ENCODE data around the gene HERC2. TPM values are rescaled to one million over a fixed set of nuclear protein-coding genes. Genes with fewer than 3 reads are reported as not detected.
A peak's percentile ranks its signal among the peaks of the same experiment; 100 is the strongest.

HERC2 gene
- total and polyA plus RNA-seq, 2 of the 4 experiments (the other 2 are of a cell fraction): 20.8 to 28.9 TPM

- H2AFZ ChIP-seq (replicated peaks; ENCODE audit: low read length, poor library complexity): peak overlapping the region; percentile 39
- ChIA-PET POLR2A (ENCODE audit: unreplicated experiment) (no interaction called here), CTCF (interaction anchor here (0.6 to 1.9 kb wide), 2 partner anchors 12 to 23 kb away, joined by 3 to 5 read pairs; no protein-coding TSS in a partner anchor)
- H3K9me3 ChIP-seq (ENCODE audit: control insufficient read depth, insufficient read depth, low read length): no peaks in the 10 kb centered on the region
- ATAC-seq (ENCODE audit: low read depth): peak; percentile 90
- H2BK15ac ChIP-seq (ENCODE audit: low read depth, low read length): no peak overlapping the region
- H3K4me3 ChIP-seq (ENCODE audit: insufficient read depth, low read depth, low read length): no peak overlapping the region
- dilution Hi-C loops (cut with HindIII; ENCODE audit: low sequenced_read_pairs, unreplicated experiment) (no loop called here), in situ Hi-C loops (cut with MboI; ENCODE audit: low sequenced_read_pairs) (no loop called here), intact Hi-C loops (cut with micrococcal nuclease) (no loop called here)
- 51% methylated on average over 10 of the region's 15 CpGs; no CpG with 5 or more reads in 1 of the 2 experiments for WGBS, 2 experiments (ENCODE audit: extremely low coverage in 2 of 2, insufficient read length in 1 of 2)
- H4K5ac ChIP-seq (ENCODE audit: low read depth, low read length): no peak overlapping the region
- H2AK5ac ChIP-seq (ENCODE audit: low read depth, low read length): no peak overlapping the region
- no TSS peak for BruUV-seq (replicated peaks)
- no peak overlapping the region for H3K23ac ChIP-seq (ENCODE audit: low read depth, low read length)
- no peak overlapping the region for H2AK9ac ChIP-seq (replicated peaks; ENCODE audit: low read depth, low read length, poor library complexity)
- H4K8ac ChIP-seq (ENCODE audit: low read depth in 2 of 2, low read length in 2 of 2): no peak overlapping the region
- no peak overlapping the region for H3K4ac ChIP-seq (ENCODE audit: low read depth, low read length)
- no peak overlapping the region for H3K56ac ChIP-seq (ENCODE audit: extremely low read depth, insufficient read depth, low read length)
- H3K9ac ChIP-seq (ENCODE audit: low read depth, low read length): no peak overlapping the region
- no peak overlapping the region for H3K18ac ChIP-seq (ENCODE audit: low read depth, low read length)
- H3K79me1 ChIP-seq (ENCODE audit: low read depth in 1 of 2, low read length in 2 of 2): no peaks in the 10 kb centered on the region
- no peak overlapping the region for H2BK20ac ChIP-seq (ENCODE audit: low read depth, low read length)
- peaks cover 19% of the 10 kb centered on the region for H3K36me3 ChIP-seq (ENCODE audit: control insufficient read depth, insufficient read depth, low read length)
- H3K4me2 ChIP-seq (ENCODE audit: low read depth, low read length): no peak overlapping the region; the same call in 1 of the 2 replicates
- no peak overlapping the region for H3K14ac ChIP-seq (replicated peaks; ENCODE audit: low read depth, low read length)
- no peak overlapping the region for H4K91ac ChIP-seq (ENCODE audit: insufficient read depth, low read depth, low read length)
- peak; percentile 77 for DNase-seq
- H3K27ac ChIP-seq (ENCODE audit: insufficient read depth, low read length): no peak overlapping the region
- no peak overlapping the region for H2BK120ac ChIP-seq (ENCODE audit: low read depth, low read length)
- H3K9me1 ChIP-seq (ENCODE audit: insufficient read depth, low read length): no peaks in the 10 kb centered on the region
- TF ChIP-seq MXI1 (IDR thresholded peaks at IDR 0.05; ENCODE audit: borderline replicate concordance, low read depth, low read length) (peak; percentile 97), ELK1 (IDR thresholded peaks at IDR 0.05; ENCODE audit: borderline replicate concordance, low read depth, low read length) (no peak), RAD21 (IDR thresholded peaks at IDR 0.05; ENCODE audit: low read length) (peak; percentile 49), RCOR1 (IDR thresholded peaks at IDR 0.05; ENCODE audit: insufficient replicate concordance, low read length) (no peak), CEBPB (IDR thresholded peaks at IDR 0.05; ENCODE audit: low read depth, low read length) (no peak), RFX5 (IDR thresholded peaks at IDR 0.05; ENCODE audit: low read depth, low read length) (no peak), NFE2L2 (IDR thresholded peaks at IDR 0.05; ENCODE audit: low read depth, low read length) (no peak), CHD1 (IDR thresholded peaks at IDR 0.05; ENCODE audit: low read depth, low read length) (no peak), MAZ (IDR thresholded peaks at IDR 0.05; ENCODE audit: borderline replicate concordance, low read depth, low read length) (no peak), BHLHE40 (IDR thresholded peaks at IDR 0.05; ENCODE audit: low read depth, low read length) (no peak), POLR2A (IDR thresholded peaks at IDR 0.05; ENCODE audit: low read depth, low read length) (no peak), USF2 (IDR thresholded peaks at IDR 0.05; ENCODE audit: low read depth, low read length) (no peak), FOS (IDR thresholded peaks at IDR 0.05; ENCODE audit: low read depth, low read length) (no peak), CTCF (conservative IDR thresholded peaks at IDR 0.05; ENCODE audit: low read depth, low read length) (peak; percentile 48), MAFK (IDR thresholded peaks at IDR 0.05; ENCODE audit: low read depth, low read length) (no peak), SMC3 (IDR thresholded peaks at IDR 0.05; ENCODE audit: low read depth, low read length) (0 out of 2 replicates have a peak, but pooled peaks have one; percentile 29)
- no peak overlapping the region for H2BK5ac ChIP-seq (ENCODE audit: low read depth, low read length, poor library complexity, severe bottlenecking)
- H4K20me1 ChIP-seq (ENCODE audit: insufficient read depth, low read length): no peaks in the 10 kb centered on the region
- H3K27me3 ChIP-seq (ENCODE audit: control insufficient read depth, insufficient read depth, low read length): no peaks in the 10 kb centered on the region
- peaks cover 2% of the 10 kb centered on the region for H3K4me1 ChIP-seq (ENCODE audit: control insufficient read depth, insufficient read depth, low read length)
Observed at GRCh38 chr15:28191832-28192231, 130.1 kb downstream of the HERC2 start.
